ENCODE measurements around the gene GIGYF2.
A peak's percentile ranks its signal among the peaks of the same experiment; 100 is the strongest.

Gene GIGYF2

GRCh38 chr2:232829988-232830387 lies 132.9 kb downstream of the GIGYF2 start:
- TF ChIP-seq CTCF (IDR thresholded peaks at IDR 0.05; ENCODE audit: low read depth, low read length) (no peak), MYC (IDR thresholded peaks at IDR 0.05; ENCODE audit: low read depth, low read length) (no peak)
- DNase-seq (ENCODE audit: low read depth), result no peak
- no peak overlapping the region for H3K4me3 ChIP-seq (ENCODE audit: low read depth, low read length)

DNA sequence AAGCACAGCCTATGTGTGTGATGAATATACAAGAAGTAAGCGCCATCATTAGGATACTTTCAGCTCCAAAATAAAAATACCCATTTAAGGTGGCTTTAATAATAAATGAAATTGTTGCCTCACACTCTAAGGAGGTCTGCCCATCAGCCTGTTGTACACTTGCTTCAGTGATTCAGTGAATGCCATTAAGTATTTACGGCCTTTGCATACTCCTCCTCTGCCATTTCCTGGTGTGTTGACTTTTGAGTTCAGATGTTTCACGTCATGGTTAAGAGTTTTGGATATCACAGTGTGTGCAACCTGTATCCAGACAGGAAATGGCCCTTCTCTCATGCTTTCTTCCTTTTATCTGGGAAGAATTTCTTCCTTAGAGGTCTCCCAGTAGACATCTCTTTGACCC lies 134.4 kb downstream of the GIGYF2 start:
- DNase-seq (ENCODE audit: low read depth), result no peak
- no peak overlapping the region for H3K4me3 ChIP-seq (ENCODE audit: low read depth, low read length)
- no peak for TF ChIP-seq CTCF (IDR thresholded peaks at IDR 0.05; ENCODE audit: low read depth, low read length)
- no peak for TF ChIP-seq MAX (IDR thresholded peaks at IDR 0.05; ENCODE audit: low read depth, low read length)
- TF ChIP-seq POLR2A (IDR thresholded peaks at IDR 0.05; ENCODE audit: extremely low read depth, insufficient read length), result no peak
- TF ChIP-seq MYC (IDR thresholded peaks at IDR 0.05; ENCODE audit: low read depth, low read length), result no peak

DNA sequence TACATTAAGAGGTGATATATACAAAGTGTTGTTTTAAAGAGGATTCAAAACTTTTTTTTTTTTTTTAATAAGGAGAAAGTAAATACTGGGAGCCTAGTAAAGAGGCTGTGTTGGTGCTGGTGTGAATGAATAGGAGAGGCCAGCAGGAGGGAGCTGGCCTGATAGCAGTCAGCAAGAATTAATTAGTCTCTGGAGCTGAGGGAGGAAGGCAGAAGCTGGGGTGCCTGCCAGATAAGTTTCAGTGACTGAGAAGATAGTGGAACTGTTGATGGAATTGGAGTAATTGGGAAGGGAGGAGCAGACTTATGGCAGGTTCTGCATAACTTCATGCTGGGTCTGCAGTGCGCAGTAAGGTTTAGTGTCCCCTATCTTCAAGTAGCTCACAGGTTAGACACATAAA lies 136.7 kb downstream of the GIGYF2 start:
- TF ChIP-seq CTCF (IDR thresholded peaks at IDR 0.05; ENCODE audit: low read depth, low read length) (no peak), POLR2A (IDR thresholded peaks at IDR 0.05; ENCODE audit: extremely low read depth, insufficient read length) (no peak), MYC (IDR thresholded peaks at IDR 0.05; ENCODE audit: low read depth, low read length) (no peak), MAX (IDR thresholded peaks at IDR 0.05; ENCODE audit: low read depth, low read length) (no peak)
- no peak overlapping the region for H3K4me3 ChIP-seq (ENCODE audit: low read depth, low read length)
- no peak for DNase-seq (ENCODE audit: low read depth)

DNA sequence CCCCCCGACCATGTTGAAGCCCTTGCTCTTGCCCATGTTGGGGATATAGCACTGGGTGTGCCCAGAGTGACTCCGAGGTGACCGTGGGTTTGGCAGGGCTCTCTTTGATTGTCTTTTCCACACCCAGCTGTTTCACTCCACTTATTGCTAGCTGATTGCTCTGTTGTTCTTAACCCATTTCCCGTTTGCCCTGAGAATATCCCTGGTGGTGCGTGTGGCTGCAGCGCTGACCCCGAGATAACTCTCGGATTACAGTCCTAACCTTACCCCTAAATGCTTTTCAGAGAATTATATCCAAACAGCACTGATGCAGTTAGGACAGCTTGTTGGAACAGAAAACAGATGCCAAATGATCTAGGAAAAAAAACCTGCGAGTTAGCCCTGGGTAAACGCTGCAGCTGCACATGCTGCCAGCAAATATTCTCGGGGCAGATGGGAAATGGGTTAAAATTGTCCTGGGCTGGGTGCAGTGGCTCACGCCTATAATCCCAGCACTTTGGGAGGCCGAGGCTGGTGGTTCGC lies 138.6 kb downstream of the GIGYF2 start:
- no peak overlapping the region for H3K4me3 ChIP-seq (ENCODE audit: low read depth, low read length)
- no peak for DNase-seq (ENCODE audit: low read depth)
- TF ChIP-seq POLR2A (IDR thresholded peaks at IDR 0.05; ENCODE audit: extremely low read depth, insufficient read length) (no peak), MYC (IDR thresholded peaks at IDR 0.05; ENCODE audit: low read depth, low read length) (no peak), CTCF (IDR thresholded peaks at IDR 0.05; ENCODE audit: low read depth, low read length) (no peak), MAX (IDR thresholded peaks at IDR 0.05; ENCODE audit: low read depth, low read length) (no peak)

DNA sequence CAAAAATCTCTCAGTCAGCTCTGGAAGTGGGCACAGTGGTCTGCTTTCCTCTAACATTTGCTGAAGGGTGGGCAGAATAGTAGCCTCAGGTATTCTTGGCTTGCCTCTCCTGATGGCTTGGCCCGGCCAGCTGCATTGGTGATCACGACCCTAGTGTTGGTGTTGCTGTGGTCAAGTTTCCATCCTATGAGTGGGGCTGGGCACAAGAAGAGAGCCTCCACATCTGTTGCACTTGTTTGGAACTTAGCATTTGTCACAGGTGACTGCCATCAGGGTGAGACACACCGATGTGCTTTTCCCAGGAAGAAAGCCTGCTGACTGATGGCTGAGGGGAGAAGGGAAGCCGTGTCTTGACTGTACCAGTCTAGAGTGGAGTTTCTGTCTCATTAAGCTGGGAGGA lies 139.8 kb downstream of the GIGYF2 start:
- H3K4me3 ChIP-seq (ENCODE audit: low read depth, low read length), result no peak overlapping the region
- TF ChIP-seq POLR2A (IDR thresholded peaks at IDR 0.05; ENCODE audit: extremely low read depth, insufficient read length) (no peak), MAX (IDR thresholded peaks at IDR 0.05; ENCODE audit: low read depth, low read length) (no peak), CTCF (IDR thresholded peaks at IDR 0.05; ENCODE audit: low read depth, low read length) (no peak), MYC (IDR thresholded peaks at IDR 0.05; ENCODE audit: low read depth, low read length) (no peak)
- DNase-seq (ENCODE audit: low read depth), result no peak

DNA sequence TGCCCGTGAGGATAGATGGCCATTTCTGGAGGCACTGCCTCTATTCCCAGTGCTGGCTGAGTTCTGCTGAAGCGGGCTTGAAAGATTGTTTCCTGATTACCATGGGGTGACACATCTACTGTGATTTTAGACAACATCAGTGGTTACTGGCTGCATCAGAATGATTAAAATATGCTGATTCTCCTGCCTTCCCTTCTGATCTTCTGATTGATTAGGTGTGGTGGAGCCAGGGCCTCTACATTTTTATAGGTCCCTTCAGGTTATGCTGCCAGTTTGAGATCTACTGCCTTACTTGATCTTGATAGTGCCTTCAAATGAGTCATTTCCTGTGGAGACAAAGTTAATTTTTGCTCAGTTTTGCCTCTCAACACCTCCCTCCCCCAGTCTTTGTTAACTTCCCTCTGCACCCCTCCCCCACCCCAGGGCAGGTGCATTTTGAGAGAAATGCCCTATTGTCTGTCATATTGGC lies 141.3 kb downstream of the GIGYF2 start:
- TF ChIP-seq CTCF (IDR thresholded peaks at IDR 0.05; ENCODE audit: low read depth, low read length), result no peak
- DNase-seq (ENCODE audit: low read depth), result peak; percentile 90
- H3K4me3 ChIP-seq (ENCODE audit: low read depth, low read length), result no peak overlapping the region

Data from NB4 (cell line).